GM04503 (cell line): Measurements from ENCODE around the gene RAP2C.
"Not testable (repeated sequence)": the region's sequence is repeated elsewhere in the genome, so short reads cannot be mapped to it uniquely, and the experiment has no call there.

Experiments used
- DNase-seq: peaks from one replicate; pipeline ENCODE4 v3.0.0-alpha.2; 2012; ENCODE audit warnings: low read depth

The RAP2C gene

GRCh38 chrX:132199941-132200340, 19.3 kb downstream of the RAP2C start:
- DNase-seq: no peak

DNA sequence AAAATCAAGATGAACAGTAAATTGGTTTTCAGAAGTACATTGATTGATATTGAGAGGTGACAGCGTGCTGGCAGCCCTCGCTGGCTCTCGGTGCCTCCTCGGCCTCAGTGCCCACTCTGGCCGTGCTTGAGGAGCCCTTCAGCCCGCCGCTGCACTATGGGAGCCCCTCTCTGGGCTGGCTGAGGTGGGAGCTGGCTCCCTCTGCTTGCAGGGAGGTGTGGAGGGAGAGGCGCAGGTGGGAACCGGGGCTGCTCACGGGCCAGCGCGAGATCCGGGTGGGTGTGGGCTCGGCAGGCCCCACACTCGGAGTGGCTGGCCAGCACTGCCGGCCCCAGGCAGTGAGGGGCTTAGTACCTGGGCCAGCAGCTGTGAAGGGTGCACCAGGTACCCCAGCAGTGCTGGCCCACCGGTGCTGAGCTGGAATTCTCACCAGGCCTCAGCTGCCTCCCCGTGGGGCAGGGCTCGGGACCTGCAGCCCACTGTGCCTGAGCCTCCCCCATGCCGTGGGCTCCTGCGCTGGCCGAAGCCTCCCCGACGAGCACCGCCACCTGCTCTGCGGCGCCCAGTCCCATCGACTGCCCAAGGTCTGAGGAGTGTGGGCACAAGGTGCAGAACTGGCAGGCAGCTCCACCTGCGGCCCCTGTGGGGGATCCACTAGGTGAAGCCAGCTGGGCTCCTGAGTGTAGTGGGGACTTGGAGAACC, 25.2 kb downstream of the RAP2C start:
- no peak for DNase-seq

GRCh38 chrX:132191938-132192337, 27.3 kb downstream of the RAP2C start:
- DNase-seq: no peak

DNA sequence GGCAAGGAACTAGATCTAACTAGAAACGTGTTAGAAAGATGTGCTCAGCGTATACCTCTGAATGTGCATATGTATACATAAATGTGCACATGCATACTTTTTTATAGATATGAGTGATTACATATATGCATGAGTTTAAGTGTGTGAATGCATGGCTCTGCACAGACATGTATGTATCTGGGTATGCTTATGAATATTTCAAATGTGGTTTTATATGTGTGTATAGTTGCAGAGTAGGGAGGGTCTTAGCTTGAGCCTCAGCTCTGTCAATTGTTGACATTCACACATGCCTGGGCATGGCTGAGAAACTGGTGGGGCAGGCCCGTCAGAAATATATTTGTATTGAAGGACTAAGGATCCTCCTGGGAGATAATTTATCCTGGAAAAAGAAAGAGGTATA, 31.1 kb downstream of the RAP2C start:
- DNase-seq: no peak

- no peak for DNase-seq
These were observed 31.8 kb downstream of the RAP2C start for GRCh38 chrX:132187451-132187850.

GRCh38 chrX:132184871-132185270, 34.4 kb downstream of the RAP2C start:
- no peak for DNase-seq

DNA sequence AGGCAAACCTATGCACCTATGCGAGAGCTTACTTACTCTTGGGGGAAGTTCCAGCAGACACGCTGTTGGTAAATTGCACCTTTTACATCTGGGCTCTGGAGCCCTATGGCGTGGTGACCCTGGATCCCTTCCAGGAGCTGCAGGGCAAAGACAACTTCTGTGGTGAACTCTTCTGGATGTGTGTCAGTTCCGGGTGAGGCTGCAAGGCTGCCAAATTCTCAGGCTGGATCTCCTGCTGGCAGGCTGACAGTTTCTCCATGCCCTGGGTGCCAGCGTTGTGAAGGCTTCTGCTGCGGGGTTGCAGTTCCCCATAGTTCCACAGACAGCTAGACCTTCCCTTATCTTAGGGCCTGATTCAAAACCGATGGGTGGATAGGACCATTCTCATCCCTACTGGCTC, 37.9 kb downstream of the RAP2C start:
- DNase-seq: no peak

GRCh38 chrX:132180929-132181328, 38.3 kb downstream of the RAP2C start:
- no peak for DNase-seq

DNA sequence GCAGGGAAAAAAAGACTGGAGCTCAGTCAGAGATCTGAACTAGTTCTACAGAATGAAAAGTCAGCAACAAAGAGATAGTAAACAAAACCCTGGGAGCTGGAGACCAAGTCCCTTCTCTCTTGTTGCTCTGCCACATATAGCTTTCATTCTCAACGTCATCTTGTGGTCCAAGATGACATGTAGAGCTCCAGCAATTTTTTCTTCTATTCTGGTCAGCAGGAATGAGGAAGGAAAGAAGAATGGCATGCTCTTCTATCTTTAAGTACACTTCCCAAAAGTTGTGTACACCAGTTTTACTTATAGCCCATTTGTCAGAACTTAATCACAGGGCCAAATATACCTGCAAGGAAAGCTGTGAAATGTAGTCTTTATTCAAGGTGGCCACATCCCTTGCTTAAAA, 45.6 kb downstream of the RAP2C start:
- DNase-seq: no peak

- DNase-seq: no peak
These were observed 47.4 kb downstream of the RAP2C start for GRCh38 chrX:132171881-132172280.

DNA sequence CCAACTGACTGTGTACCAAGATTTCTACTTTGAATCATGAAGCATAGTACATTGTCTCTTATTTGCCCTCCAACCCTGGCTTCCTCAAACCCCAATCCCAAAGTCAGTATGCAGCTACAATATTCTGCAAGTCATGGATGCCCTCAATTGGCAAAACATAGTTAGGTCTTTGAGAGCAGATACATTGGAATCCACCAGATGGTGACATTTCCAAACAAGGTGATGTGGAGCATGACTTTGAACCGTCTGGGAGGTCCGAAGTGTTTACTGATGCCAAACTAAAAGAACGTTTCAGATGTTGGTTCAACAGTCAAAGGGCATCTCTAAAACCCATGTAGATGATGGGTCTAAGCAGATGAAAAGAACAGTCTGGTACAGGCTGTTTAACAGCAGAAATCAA, 47.8 kb downstream of the RAP2C start:
- DNase-seq: no peak

DNA sequence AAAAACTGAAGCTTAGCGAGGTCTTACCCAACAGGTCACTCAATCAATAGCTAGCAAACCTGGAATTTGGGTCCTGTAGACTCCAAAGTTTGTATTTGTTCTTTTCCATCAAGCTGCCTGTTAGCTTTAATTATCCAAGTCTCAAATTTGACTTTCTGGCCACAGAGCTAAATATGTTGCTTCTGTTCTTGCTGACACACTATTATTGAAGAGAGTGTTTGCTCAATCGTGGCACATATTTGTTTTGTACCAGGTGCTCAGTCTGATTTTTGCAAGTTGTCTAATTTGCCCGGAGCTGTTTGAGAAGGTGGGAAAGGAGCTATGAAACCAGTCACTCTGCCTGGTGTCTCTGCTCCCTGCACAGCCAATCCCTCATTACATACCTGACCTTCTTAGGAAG, 49.7 kb downstream of the RAP2C start:
- DNase-seq: no peak

DNA sequence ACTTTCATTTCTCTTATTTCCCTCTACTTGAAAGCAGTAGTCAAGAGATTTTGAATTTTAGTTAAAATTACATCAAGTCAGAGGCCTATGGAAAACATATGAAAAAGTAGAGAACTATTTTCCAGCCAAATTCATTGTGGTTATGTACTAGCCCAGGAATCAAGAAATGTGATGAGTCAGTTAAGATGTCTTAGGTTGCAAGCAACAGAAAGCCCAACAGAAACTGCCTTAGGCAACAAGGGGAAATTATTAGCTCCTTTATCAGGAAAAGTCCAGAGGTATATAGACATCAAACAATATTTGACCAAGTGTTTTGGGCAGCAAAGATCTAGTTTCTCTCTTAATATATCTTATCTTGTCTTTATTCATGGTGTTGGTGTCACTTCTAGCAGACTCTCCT, 53.6 kb downstream of the RAP2C start:
- no peak for DNase-seq

DNA sequence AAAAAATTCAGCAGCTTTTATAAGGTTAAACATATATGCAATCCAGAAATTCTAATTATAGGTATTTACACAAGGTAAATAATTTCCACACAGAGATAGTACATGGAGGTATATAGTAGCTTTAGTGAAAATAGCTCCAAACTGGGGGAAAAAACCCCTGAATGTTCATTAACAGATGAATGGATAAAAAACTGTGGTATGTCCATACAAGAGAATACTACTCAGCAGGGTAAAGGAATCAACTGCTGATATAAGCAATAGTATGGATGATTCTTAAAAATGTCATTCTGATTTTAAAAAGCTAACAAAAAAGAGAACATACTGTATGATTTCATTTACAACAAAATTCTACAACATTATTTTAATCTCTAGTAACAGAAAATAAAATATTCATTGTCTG, 54.2 kb downstream of the RAP2C start:
- no peak for DNase-seq

- DNase-seq: not testable (repeated sequence)
These were observed 56.2 kb downstream of the RAP2C start for GRCh38 chrX:132163094-132163493.

DNA sequence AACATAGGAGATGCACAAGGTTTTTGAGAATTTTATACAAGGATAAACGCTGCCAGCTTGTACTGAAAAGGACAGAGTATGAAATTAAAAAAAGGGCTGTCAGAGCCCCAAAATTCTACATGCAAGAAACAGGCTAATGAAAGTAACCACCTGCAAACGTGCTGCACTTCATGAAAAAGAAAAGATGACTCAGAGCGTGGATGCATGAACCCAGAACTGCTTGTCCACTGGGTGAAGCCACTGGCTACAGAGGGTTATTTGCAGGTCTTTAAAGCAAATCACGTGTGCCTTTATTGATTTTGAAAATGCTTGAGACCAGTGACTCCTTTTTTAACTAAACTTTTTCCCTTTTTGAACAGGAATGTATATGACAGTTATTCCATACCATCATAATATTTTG, 66.1 kb downstream of the RAP2C start:
- no peak for DNase-seq
